NB4 (cell line): ENCODE data around the gene FREY1.

Experiments
- CTCF ChIP-seq: IDR thresholded peaks from one replicate; pipeline ENCODE4 v1.5.1; 2012; ENCODE audit warnings: low read depth, low read length
- MAX ChIP-seq: IDR thresholded peaks from 2 replicates; pipeline ENCODE4 v1.6.1; 2011; ENCODE audit warnings: low read depth, low read length

- no peak for TF ChIP-seq CTCF
- TF ChIP-seq MAX = no peak
Observed at GRCh38 chr11:45913942-45914635, 7.0 kb upstream of the FREY1 start.
